ENCODE data around the gene SLC22A23.

SLC22A23 gene

GRCh38 chr6:3283241-3283640 is 173.6 kb downstream of the SLC22A23 start:
- DNase-seq (ENCODE audit: low spot score), result no peak

GRCh38 chr6:3282476-3283236 is 174.2 kb downstream of the SLC22A23 start:
- DNase-seq (ENCODE audit: low spot score), result no peak

GRCh38 chr6:3281631-3282475 is 175.0 kb downstream of the SLC22A23 start:
- peak; percentile 86 for DNase-seq (ENCODE audit: low spot score)

- DNase-seq (ENCODE audit: low spot score), result no peak
These were observed 175.9 kb downstream of the SLC22A23 start for GRCh38 chr6:3280866-3281465.

GRCh38 chr6:3280091-3280490 is 176.8 kb downstream of the SLC22A23 start:
- no peak for DNase-seq (ENCODE audit: low spot score)

GRCh38 chr6:3278691-3279090 is 178.2 kb downstream of the SLC22A23 start:
- DNase-seq (ENCODE audit: low spot score), result no peak

GRCh38 chr6:3277851-3278416 is 178.9 kb downstream of the SLC22A23 start:
- no peak for DNase-seq (ENCODE audit: low spot score)

GRCh38 chr6:3277251-3277650 is 179.6 kb downstream of the SLC22A23 start:
- no peak for DNase-seq (ENCODE audit: low spot score)

GRCh38 chr6:3276174-3277167 is 180.4 kb downstream of the SLC22A23 start:
- no peak for DNase-seq (ENCODE audit: low spot score)

GRCh38 chr6:3273707-3274521 is 182.9 kb downstream of the SLC22A23 start:
- no peak for DNase-seq (ENCODE audit: low spot score)

- DNase-seq (ENCODE audit: low spot score), result no peak
These were observed 183.8 kb downstream of the SLC22A23 start for GRCh38 chr6:3272911-3273547.

GRCh38 chr6:3271756-3272155 is 185.1 kb downstream of the SLC22A23 start:
- DNase-seq (ENCODE audit: low spot score), result no peak

- DNase-seq (ENCODE audit: low spot score), result no peak
These were observed 186.6 kb downstream of the SLC22A23 start for GRCh38 chr6:3270258-3270657.

GRCh38 chr6:3269281-3269975 is 187.4 kb downstream of the SLC22A23 start:
- no peak for DNase-seq (ENCODE audit: low spot score)

GRCh38 chr6:3268680-3269079 is 188.2 kb downstream of the SLC22A23 start:
- no peak for DNase-seq (ENCODE audit: low spot score)

GRCh38 chr6:3267162-3267561 is 189.7 kb downstream of the SLC22A23 start:
- DNase-seq (ENCODE audit: low spot score), result no peak

- no peak for DNase-seq (ENCODE audit: low spot score)
These were observed 190.7 kb downstream of the SLC22A23 start for GRCh38 chr6:3266170-3266569.

- no peak for DNase-seq (ENCODE audit: low spot score)
These were observed 191.2 kb downstream of the SLC22A23 start for GRCh38 chr6:3265671-3266070.

- DNase-seq (ENCODE audit: low spot score), result no peak
These were observed 192.5 kb downstream of the SLC22A23 start for GRCh38 chr6:3264356-3264755.
